GM23338 (cell line): Measurements from ENCODE around the gene REST. TPM values are rescaled to one million over a fixed set of nuclear protein-coding genes. Genes with fewer than 3 reads are reported as not detected.
A peak's percentile ranks its signal among the peaks of the same experiment; 100 is the strongest.

Source experiments
- ATAC-seq: fragments of 200-7000 bp; cut with Tn5 transposase; 3 replicates; pipeline ENCODE4 v1.9.1; 2020
- DNase-seq: peaks from one replicate; pipeline ENCODE4 v3.0.0-alpha.2; 2015; ENCODE audit warnings: low spot score
- H2AFZ ChIP-seq: fragments of 200-600 bp; sonication (generic); 2 replicates; pipeline ENCODE4 v1.8.0; 2016; ENCODE audit warnings: antibody characterized with exemption, mild to moderate bottlenecking, moderate library complexity
- H3F3A ChIP-seq: fragments of 200-600 bp; sonication (generic); replicated peaks from 2 replicates; pipeline ENCODE4 v1.8.0; 2017; ENCODE audit warnings: antibody characterized with exemption, mixed run types, low read depth
- H3K27ac ChIP-seq: fragments of 200-600 bp; sonication (generic); 2 replicates; pipeline ENCODE4 v1.6.1; 2016; ENCODE audit warnings: low read depth
- H3K27me3 ChIP-seq: fragments of 200-600 bp; sonication (generic); 2 replicates; pipeline ENCODE4 v1.8.0; 2016; ENCODE audit warnings: mild to moderate bottlenecking, mixed run types, moderate library complexity; ENCODE audit not compliant: insufficient read depth
- H3K36me3 ChIP-seq: fragments of 200-600 bp; sonication (generic); 2 replicates; pipeline ENCODE4 v1.8.0; 2016; ENCODE audit warnings: mild to moderate bottlenecking; ENCODE audit not compliant: insufficient read depth
- H3K4me1 ChIP-seq: fragments of 200-600 bp; sonication (generic); 2 replicates; pipeline ENCODE4 v1.8.0; 2016; ENCODE audit warnings: mild to moderate bottlenecking, moderate library complexity; ENCODE audit not compliant: insufficient read depth
- H3K4me2 ChIP-seq: fragments of 200-600 bp; sonication (generic); 2 replicates; pipeline ENCODE4 v1.7.1; 2017; ENCODE audit warnings: mixed run types
- H3K4me3 ChIP-seq: fragments of 200-600 bp; sonication (generic); 2 replicates; pipeline ENCODE4 v1.6.1; 2016; ENCODE audit warnings: mixed run types
- H3K79me2 ChIP-seq: fragments of 200-600 bp; sonication (generic); replicated peaks from 2 replicates; pipeline ENCODE4 v1.8.0; 2017; ENCODE audit warnings: mild to moderate bottlenecking; ENCODE audit not compliant: insufficient read depth
- H3K9me2 ChIP-seq: fragments of 200-600 bp; sonication (generic); 2 replicates; pipeline ENCODE4 v1.8.0; 2017; ENCODE audit not compliant: insufficient read depth
- H4K20me1 ChIP-seq: fragments of 200-600 bp; sonication (generic); replicated peaks from 2 replicates; pipeline ENCODE4 v1.8.0; 2017; ENCODE audit warnings: mild to moderate bottlenecking; ENCODE audit not compliant: insufficient read depth
- H3K27ac Mint-ChIP-seq: 2 replicates; pipeline ENCODE4 v1.8.0; 2020; ENCODE audit warnings: inconsistent platforms, mild to moderate bottlenecking, moderate library complexity, mixed read lengths
- H3K27me3 Mint-ChIP-seq: 3 replicates; pipeline ENCODE4 v1.8.0; 2022; ENCODE audit warnings: low read depth, mild to moderate bottlenecking, moderate library complexity, mixed read lengths, inconsistent platforms; ENCODE audit not compliant: insufficient read depth, poor library complexity
- H3K36me3 Mint-ChIP-seq: 3 replicates; pipeline ENCODE4 v1.8.0; 2021; ENCODE audit warnings: low read depth, mild to moderate bottlenecking, inconsistent platforms, moderate library complexity, mixed read lengths
- H3K4me1 Mint-ChIP-seq: 3 replicates; pipeline ENCODE4 v1.8.0; 2020; ENCODE audit warnings: mild to moderate bottlenecking, inconsistent platforms, mixed read lengths
- H3K4me3 Mint-ChIP-seq: 3 replicates; pipeline ENCODE4 v1.8.0; 2021; ENCODE audit warnings: moderate library complexity, mild to moderate bottlenecking, inconsistent platforms, mixed read lengths
- H3K9me3 Mint-ChIP-seq: 3 replicates; pipeline ENCODE4 v1.8.0; 2020; ENCODE audit warnings: moderate library complexity, mild to moderate bottlenecking, inconsistent platforms, mixed read lengths
- EZH2 ChIP-seq: fragments of 200-600 bp; sonication (generic); IDR thresholded peaks from one replicate; pipeline ENCODE4 v1.8.0; 2017; ENCODE audit warnings: antibody characterized with exemption, mild to moderate bottlenecking, low read depth; ENCODE audit not compliant: unreplicated experiment
- EZH2phosphoT487 ChIP-seq: fragments of 200-600 bp; sonication (generic); IDR thresholded peaks from one replicate; pipeline ENCODE4 v1.8.1; 2018; ENCODE audit warnings: antibody characterized with exemption; ENCODE audit not compliant: unreplicated experiment
- JUNB ChIP-seq: IDR thresholded peaks from one replicate; pipeline ENCODE4 v1.6.1; 2016; ENCODE audit warnings: antibody characterized with exemption; ENCODE audit not compliant: unreplicated experiment
- POLR2AphosphoS5 ChIP-seq: IDR thresholded peaks from 2 replicates; pipeline ENCODE4 v1.6.1; 2016; ENCODE audit warnings: antibody characterized with exemption, low read depth
- STAT1 ChIP-seq: IDR thresholded peaks from one replicate; pipeline ENCODE4 v1.6.1; 2016; ENCODE audit warnings: antibody characterized with exemption; ENCODE audit not compliant: unreplicated experiment
- ZNF114 ChIP-seq: fragments of 250-450 bp; sonication (Bioruptor Pico); IDR thresholded peaks from 2 replicates; pipeline ENCODE4 v1.5.0; 2020; ENCODE audit warnings: mild to moderate bottlenecking, moderate library complexity
- polyA plus RNA-seq: library from polyadenylated mRNA; unstranded; fragments of >200 nt; fragmentation: Nextera tagmentation; extraction: Ambion mirVana; gene quantifications from 2 replicates; pipeline ENCODE4 v1.2.1, GENCODE V29; 2016
- total RNA-seq: library from RNA; depleted of rRNA; stranded (reverse); fragments of >200 nt; shearing (Covaris generic); gene quantifications from 2 replicates; pipeline ENCODE4 v1.2.3, GENCODE V29; 2014
- TF ChIP-seq, protein P1 (sequence below): IDR thresholded peaks from 2 replicates; pipeline ENCODE4 v1.6.1; 2016; ENCODE audit warnings: antibody characterized with exemption
- TF ChIP-seq, protein P2 (sequence below), 2 experiments: fragments of 200-600 bp in 1 of 2; sonication (generic) in 1 of 2; conservative IDR thresholded peaks; 2 replicates each; pipeline versions ENCODE4 v1.5.1 to v1.6.1; 2016 to 2017; ENCODE audit warnings: antibody characterized with exemption in 2 of 2, low read depth in 2 of 2, mild to moderate bottlenecking in 2 of 2, moderate library complexity in 1 of 2
- TF ChIP-seq, protein P3 (sequence below): fragments of 250-450 bp; sonication (Bioruptor Pico); IDR thresholded peaks from 2 replicates; pipeline ENCODE4 v1.5.0; 2020; ENCODE audit warnings: mild to moderate bottlenecking, moderate library complexity

REST gene
- total and polyA plus RNA-seq, 2 experiments from 2014 or later: 44.7 to 61.5 TPM

DNA sequence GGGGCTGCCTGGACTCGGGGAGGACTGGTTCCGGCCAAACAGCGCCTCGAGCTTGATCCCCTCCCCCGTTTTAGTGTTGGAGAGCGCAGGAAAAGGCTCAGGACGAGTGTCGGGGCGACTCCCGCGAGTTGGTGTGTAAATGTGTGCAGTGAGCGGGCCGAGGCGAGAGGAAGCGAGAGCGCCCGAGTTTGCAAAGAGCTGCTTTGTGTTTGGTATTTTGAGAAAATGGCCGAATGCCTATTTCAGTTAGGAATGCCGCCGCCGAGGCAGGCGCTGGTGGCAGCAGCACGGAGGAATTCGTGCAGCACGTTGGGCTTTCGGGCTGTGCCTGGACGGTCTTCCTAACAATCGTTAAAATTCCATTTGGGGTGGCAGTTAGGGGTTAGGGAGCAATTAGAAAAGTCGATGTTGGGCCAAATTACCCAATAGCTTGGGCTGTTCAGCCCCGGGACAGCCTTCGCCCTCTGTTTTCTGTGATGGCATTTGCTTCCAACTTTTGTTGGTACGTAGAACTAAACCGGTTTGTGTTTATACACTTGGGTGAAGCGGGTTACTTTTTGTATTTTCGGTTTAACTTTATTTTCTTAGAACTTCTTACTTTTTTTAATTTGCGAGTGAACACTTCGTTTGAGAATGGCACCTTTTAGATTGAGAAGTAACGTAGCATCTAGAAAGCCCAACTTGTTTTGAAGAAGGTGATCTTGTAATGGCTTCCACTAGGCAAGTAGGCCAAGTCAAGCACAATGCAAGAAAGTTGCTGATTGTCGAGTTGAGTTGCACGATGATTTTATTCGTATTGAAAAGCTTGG, 1.6 kb downstream of the REST start:
- Mint-ChIP-seq H3K27ac (peak overlapping the region; percentile 99), H3K4me3 (peak overlapping the region; percentile 99), H3K9me3 (no peaks in the 10 kb centered on the region; the same call in 1 of the 3 replicates), H3K36me3 (peaks cover 29% of the 10 kb centered on the region), H3K4me1 (peaks cover 43% of the 10 kb centered on the region), H3K27me3 (peaks cover 26% of the 10 kb centered on the region)
- Histone ChIP-seq H3K27ac (peak overlapping the region; percentile 84), H3K9me2 (no peaks in the 10 kb centered on the region), H3K27me3 (peaks cover 16% of the 10 kb centered on the region), H3K79me2 (peaks cover 50% of the 10 kb centered on the region), H3F3A (0 out of 2 replicates have a peak, but pooled peaks cover 5% of the 10 kb centered on the region), H3K4me3 (peak overlapping the region; percentile 55), H3K36me3 (peaks cover 14% of the 10 kb centered on the region), H2AFZ (no peak overlapping the region), H3K4me1 (peaks cover 35% of the 10 kb centered on the region), H4K20me1 (peaks cover 10% of the 10 kb centered on the region), H3K4me2 (peak overlapping the region; percentile 76)
- DNase-seq (peak; percentile 81), ATAC-seq (peak; percentile 1)
- TF ChIP-seq POLR2AphosphoS5: peak; percentile 14; the same call in 1 of the 2 replicates
- no peak for TF ChIP-seq ZNF114
- TF ChIP-seq, protein P1, sequence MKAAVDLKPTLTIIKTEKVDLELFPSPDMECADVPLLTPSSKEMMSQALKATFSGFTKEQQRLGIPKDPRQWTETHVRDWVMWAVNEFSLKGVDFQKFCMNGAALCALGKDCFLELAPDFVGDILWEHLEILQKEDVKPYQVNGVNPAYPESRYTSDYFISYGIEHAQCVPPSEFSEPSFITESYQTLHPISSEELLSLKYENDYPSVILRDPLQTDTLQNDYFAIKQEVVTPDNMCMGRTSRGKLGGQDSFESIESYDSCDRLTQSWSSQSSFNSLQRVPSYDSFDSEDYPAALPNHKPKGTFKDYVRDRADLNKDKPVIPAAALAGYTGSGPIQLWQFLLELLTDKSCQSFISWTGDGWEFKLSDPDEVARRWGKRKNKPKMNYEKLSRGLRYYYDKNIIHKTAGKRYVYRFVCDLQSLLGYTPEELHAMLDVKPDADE: no peak
- TF ChIP-seq, protein P2, sequence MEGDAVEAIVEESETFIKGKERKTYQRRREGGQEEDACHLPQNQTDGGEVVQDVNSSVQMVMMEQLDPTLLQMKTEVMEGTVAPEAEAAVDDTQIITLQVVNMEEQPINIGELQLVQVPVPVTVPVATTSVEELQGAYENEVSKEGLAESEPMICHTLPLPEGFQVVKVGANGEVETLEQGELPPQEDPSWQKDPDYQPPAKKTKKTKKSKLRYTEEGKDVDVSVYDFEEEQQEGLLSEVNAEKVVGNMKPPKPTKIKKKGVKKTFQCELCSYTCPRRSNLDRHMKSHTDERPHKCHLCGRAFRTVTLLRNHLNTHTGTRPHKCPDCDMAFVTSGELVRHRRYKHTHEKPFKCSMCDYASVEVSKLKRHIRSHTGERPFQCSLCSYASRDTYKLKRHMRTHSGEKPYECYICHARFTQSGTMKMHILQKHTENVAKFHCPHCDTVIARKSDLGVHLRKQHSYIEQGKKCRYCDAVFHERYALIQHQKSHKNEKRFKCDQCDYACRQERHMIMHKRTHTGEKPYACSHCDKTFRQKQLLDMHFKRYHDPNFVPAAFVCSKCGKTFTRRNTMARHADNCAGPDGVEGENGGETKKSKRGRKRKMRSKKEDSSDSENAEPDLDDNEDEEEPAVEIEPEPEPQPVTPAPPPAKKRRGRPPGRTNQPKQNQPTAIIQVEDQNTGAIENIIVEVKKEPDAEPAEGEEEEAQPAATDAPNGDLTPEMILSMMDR (conservative IDR thresholded peaks at IDR 0.05; ENCODE audit: low read depth in 2 of 2): no peak

DNA sequence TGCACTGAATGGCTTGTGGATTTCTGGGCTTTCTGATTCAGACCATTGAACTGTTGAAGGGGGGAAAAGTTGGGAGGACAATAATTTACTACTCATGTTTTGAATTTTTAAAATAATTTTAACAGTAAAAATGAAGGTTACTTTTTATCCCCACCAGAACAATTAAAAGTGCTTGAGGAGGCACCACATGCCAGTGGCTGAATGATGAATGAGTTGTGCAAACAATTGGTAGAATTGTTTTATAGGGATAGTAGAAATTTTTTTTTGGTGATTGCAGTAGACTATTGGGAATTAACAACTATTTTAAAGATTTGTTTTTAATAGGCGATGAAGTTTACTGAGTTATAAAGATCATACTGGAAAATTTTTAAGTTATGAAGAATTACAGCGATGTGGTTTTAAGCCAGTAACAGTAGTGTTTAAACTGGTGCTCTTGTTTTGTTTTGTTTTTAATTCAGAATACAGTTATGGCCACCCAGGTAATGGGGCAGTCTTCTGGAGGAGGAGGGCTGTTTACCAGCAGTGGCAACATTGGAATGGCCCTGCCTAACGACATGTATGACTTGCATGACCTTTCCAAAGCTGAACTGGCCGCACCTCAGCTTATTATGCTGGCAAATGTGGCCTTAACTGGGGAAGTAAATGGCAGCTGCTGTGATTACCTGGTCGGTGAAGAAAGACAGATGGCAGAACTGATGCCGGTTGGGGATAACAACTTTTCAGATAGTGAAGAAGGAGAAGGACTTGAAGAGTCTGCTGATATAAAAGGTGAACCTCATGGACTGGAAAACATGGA, 2.7 kb downstream of the REST start:
- no peak for TF ChIP-seq EZH2phosphoT487
- TF ChIP-seq ZNF114: no peak
- no peak for TF ChIP-seq JUNB
- no peak for TF ChIP-seq EZH2
- TF ChIP-seq, protein P3, sequence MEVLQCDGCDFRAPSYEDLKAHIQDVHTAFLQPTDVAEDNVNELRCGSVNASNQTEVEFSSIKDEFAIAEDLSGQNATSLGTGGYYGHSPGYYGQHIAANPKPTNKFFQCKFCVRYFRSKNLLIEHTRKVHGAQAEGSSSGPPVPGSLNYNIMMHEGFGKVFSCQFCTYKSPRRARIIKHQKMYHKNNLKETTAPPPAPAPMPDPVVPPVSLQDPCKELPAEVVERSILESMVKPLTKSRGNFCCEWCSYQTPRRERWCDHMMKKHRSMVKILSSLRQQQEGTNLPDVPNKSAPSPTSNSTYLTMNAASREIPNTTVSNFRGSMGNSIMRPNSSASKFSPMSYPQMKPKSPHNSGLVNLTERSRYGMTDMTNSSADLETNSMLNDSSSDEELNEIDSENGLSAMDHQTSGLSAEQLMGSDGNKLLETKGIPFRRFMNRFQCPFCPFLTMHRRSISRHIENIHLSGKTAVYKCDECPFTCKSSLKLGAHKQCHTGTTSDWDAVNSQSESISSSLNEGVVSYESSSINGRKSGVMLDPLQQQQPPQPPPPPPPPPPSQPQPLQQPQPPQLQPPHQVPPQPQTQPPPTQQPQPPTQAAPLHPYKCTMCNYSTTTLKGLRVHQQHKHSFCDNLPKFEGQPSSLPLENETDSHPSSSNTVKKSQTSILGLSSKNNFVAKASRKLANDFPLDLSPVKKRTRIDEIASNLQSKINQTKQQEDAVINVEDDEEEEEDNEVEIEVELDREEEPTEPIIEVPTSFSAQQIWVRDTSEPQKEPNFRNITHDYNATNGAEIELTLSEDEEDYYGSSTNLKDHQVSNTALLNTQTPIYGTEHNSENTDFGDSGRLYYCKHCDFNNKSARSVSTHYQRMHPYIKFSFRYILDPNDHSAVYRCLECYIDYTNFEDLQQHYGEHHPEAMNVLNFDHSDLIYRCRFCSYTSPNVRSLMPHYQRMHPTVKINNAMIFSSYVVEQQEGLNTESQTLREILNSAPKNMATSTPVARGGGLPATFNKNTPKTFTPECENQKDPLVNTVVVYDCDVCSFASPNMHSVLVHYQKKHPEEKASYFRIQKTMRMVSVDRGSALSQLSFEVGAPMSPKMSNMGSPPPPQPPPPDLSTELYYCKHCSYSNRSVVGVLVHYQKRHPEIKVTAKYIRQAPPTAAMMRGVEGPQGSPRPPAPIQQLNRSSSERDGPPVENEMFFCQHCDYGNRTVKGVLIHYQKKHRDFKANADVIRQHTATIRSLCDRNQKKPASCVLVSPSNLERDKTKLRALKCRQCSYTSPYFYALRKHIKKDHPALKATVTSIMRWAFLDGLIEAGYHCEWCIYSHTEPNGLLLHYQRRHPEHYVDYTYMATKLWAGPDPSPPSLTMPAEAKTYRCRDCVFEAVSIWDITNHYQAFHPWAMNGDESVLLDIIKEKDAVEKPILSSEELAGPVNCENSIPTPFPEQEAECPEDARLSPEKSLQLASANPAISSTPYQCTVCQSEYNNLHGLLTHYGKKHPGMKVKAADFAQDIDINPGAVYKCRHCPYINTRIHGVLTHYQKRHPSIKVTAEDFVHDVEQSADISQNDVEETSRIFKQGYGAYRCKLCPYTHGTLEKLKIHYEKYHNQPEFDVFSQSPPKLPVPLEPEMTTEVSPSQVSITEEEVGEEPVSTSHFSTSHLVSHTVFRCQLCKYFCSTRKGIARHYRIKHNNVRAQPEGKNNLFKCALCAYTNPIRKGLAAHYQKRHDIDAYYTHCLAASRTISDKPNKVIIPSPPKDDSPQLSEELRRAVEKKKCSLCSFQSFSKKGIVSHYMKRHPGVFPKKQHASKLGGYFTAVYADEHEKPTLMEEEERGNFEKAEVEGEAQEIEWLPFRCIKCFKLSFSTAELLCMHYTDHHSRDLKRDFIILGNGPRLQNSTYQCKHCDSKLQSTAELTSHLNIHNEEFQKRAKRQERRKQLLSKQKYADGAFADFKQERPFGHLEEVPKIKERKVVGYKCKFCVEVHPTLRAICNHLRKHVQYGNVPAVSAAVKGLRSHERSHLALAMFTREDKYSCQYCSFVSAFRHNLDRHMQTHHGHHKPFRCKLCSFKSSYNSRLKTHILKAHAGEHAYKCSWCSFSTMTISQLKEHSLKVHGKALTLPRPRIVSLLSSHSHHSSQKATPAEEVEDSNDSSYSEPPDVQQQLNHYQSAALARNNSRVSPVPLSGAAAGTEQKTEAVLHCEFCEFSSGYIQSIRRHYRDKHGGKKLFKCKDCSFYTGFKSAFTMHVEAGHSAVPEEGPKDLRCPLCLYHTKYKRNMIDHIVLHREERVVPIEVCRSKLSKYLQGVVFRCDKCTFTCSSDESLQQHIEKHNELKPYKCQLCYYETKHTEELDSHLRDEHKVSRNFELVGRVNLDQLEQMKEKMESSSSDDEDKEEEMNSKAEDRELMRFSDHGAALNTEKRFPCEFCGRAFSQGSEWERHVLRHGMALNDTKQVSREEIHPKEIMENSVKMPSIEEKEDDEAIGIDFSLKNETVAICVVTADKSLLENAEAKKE (CRISPR knock-in tag): no peak
- no peak for TF ChIP-seq STAT1
- Mint-ChIP-seq H3K4me3 (peak overlapping the region; percentile 99), H3K27ac (no peak overlapping the region), H3K27me3 (peaks cover 20% of the 10 kb centered on the region), H3K4me1 (peaks cover 41% of the 10 kb centered on the region), H3K9me3 (no peaks in the 10 kb centered on the region; the same call in 1 of the 3 replicates), H3K36me3 (peaks cover 34% of the 10 kb centered on the region)
- Histone ChIP-seq H3F3A (peaks cover 5% of the 10 kb centered on the region; the same call in 1 of the 2 replicates), H3K36me3 (peaks cover 14% of the 10 kb centered on the region), H4K20me1 (peaks cover 17% of the 10 kb centered on the region), H3K4me2 (peak overlapping the region; percentile 76), H3K4me1 (peaks cover 35% of the 10 kb centered on the region), H3K79me2 (peaks cover 61% of the 10 kb centered on the region), H3K27ac (no peak overlapping the region), H3K4me3 (peak overlapping the region; percentile 55), H2AFZ (no peak overlapping the region), H3K27me3 (peaks cover 16% of the 10 kb centered on the region), H3K9me2 (no peaks in the 10 kb centered on the region)
- ATAC-seq (no peak), DNase-seq (no peak)
